GM12864 (cell line): ENCODE measurements around the gene LRRK2.

Source experiments
- DNase-seq: peaks from one replicate; pipeline ENCODE4 v3.0.0-alpha.2; 2011; ENCODE audit warnings: low read depth
- H3K4me3 ChIP-seq: 2 replicates; pipeline ENCODE4 v1.5.1; 2011; ENCODE audit warnings: mild to moderate bottlenecking, low read depth, low read length, control low read depth
- CTCF ChIP-seq: IDR thresholded peaks from 2 replicates; pipeline ENCODE4 v1.5.1; 2011; ENCODE audit warnings: low read depth, mild to moderate bottlenecking, moderate library complexity, low read length, control low read depth, inconsistent platforms; ENCODE audit errors: missing control alignments

Gene LRRK2

GRCh38 chr12:40229690-40230651, 5.2 kb downstream of the LRRK2 start:
- no peak for TF ChIP-seq CTCF
- H3K4me3 ChIP-seq = no peak overlapping the region
- DNase-seq = no peak

GRCh38 chr12:40232602-40233001, 7.8 kb downstream of the LRRK2 start:
- DNase-seq = no peak
- H3K4me3 ChIP-seq = no peak overlapping the region
- no peak for TF ChIP-seq CTCF

GRCh38 chr12:40233741-40234367, 9.1 kb downstream of the LRRK2 start:
- no peak for DNase-seq
- TF ChIP-seq CTCF = no peak
- H3K4me3 ChIP-seq = no peak overlapping the region

- no peak overlapping the region for H3K4me3 ChIP-seq
- no peak for DNase-seq
- no peak for TF ChIP-seq CTCF
These were observed 11.6 kb downstream of the LRRK2 start for GRCh38 chr12:40236357-40236850.

- no peak for DNase-seq
- H3K4me3 ChIP-seq = no peak overlapping the region
- no peak for TF ChIP-seq CTCF
These were observed 13.6 kb downstream of the LRRK2 start for GRCh38 chr12:40238266-40238902.

- TF ChIP-seq CTCF = no peak
These were observed 14.2 kb downstream of the LRRK2 start for GRCh38 chr12:40238979-40239378.

More at GRCh38 chr12:40238979-40239378, 14.2 kb downstream of the LRRK2 start:
- no peak overlapping the region for H3K4me3 ChIP-seq
- no peak for DNase-seq
